HG02571 (cell line): ENCODE measurements around the gene FRMD3.

ENCODE experiments used
- ATAC-seq: cut with Tn5 transposase; IDR thresholded peaks from one replicate; pipeline ENCODE4 v1.9.1; 2021; ENCODE audit warnings: mild to moderate bottlenecking, moderate library complexity; ENCODE audit not compliant: unreplicated experiment

Gene FRMD3

DNA sequence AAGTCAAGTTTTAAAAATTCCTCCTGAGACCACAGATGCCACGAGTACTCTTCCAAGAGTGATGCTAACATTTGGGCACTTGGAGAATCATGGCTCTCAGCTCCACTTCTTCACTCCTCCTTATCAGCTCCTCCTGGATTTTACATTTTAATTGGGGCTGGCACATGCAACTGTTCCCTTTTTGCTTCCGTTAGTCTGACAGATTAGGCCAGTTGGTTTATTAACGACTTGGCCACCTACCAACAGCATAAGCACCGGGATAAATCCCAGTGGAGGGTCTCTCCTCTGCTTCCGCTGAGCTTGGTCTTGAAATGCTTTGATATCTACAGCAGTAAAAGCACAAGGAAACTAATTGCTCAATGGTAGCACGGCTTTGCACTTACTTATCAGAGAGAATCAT is 340.6 kb downstream of the FRMD3 start:
- no peak for ATAC-seq

DNA sequence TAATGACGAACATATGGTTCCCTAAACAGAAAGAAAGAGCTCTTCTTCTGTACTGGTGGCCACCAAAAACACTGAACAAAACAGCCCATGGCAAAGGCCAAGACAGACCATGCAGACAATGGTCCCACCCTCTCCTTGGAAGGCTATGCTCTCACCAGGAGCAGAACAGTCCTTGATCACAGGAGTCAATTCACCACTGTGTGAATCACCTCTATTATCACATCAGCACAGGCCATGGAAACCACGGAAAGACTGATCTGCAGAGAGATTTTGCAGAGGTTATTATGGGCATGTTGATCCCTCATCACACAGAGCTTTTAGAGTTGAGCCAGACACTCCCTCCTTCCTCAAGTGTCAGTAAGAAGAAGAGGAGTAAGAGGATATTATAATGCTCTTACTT is 341.3 kb downstream of the FRMD3 start:
- no peak for ATAC-seq
